Muscle layer of colon (tissue), 2 donors: ENCODE data around the gene KRT79.
"Not testable (repeated sequence)": the region's sequence is repeated elsewhere in the genome, so short reads cannot be mapped to it uniquely, and the experiment has no call there.

Experiments
- H3K27ac ChIP-seq: one replicate; pipeline ENCODE4 v1.7.0; 2013; ENCODE audit warnings: low read depth, mild to moderate bottlenecking, low read length, moderate library complexity
- H3K27me3 ChIP-seq, 2 donors: one replicate each; pipeline ENCODE4 v1.7.0; 2013; ENCODE audit warnings: low read length in 2 of 2, mild to moderate bottlenecking in 2 of 2; ENCODE audit not compliant: insufficient read depth in 2 of 2, control insufficient read depth in 1 of 2
- H3K36me3 ChIP-seq: one replicate; pipeline ENCODE4 v1.7.0; 2013; ENCODE audit warnings: mild to moderate bottlenecking, low read length; ENCODE audit not compliant: insufficient read depth
- H3K4me1 ChIP-seq: one replicate; pipeline ENCODE4 v1.7.0; 2013; ENCODE audit warnings: mild to moderate bottlenecking, low read length; ENCODE audit not compliant: insufficient read depth
- H3K4me3 ChIP-seq, 2 donors: one replicate each; pipeline ENCODE4 v1.7.0; 2013; ENCODE audit warnings: low read length in 2 of 2, low read depth in 1 of 2, mild to moderate bottlenecking in 1 of 2, moderate library complexity in 1 of 2
- H3K9ac ChIP-seq: one replicate; pipeline ENCODE4 v1.7.0; 2013; ENCODE audit warnings: low read length
- H3K9me3 ChIP-seq: one replicate; pipeline ENCODE4 v1.7.0; 2013; ENCODE audit warnings: mild to moderate bottlenecking, low read length
- donor health status: abdominal sarcoma.
- donor health status: Adenocarcinoma of cecum.

Gene KRT79

DNA sequence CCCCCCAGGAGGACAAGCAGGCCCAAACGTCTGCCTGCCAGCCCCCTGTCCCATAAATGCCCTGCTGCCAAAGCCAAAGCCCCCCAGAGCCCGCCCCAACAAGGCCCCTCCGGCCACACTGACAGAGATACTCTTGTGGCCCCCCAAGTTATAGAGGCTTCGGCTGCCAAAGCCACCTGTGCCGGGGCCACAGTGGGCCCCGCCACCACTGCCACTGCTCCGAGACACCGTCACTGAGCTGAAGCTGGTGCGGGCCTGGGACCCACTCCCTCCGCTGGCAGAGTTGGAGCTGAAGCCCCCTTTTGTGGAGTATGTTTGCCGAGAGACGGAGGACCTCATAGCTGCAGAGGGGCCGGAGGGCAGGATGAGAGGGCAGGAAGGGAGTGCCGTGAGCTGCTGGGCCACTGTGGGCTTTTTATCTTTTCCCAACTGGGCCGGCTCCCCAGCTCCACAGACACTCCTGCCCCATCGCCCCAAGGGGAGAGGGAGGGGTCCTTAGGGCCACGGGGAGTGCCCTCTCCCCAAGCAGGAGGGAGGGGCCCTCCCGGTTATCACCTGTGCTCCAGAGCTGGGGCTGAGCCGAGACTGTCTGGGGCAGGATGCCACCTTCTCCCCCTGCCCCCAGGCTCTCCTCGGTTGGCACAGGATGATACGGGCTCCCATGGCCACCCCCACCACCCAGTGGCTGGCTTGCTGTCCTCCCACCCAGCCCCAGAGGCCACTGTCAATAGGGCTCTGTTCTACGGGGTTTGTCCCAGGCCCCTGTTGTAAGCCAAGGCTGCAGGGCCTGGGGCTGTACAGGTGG lies at the start of gene KRT79:
TSS of gene KRT79 (minus strand) at position 390 of the 805 bp plus-strand sequence. CDS start at position 339, 51 bp downstream.
- Histone ChIP-seq H3K36me3 (no peaks in the 10 kb centered on the region), H3K9me3 (no peaks in the 10 kb centered on the region), H3K27ac (no peak within 1 kb of the TSS), H3K4me1 (no peaks in the 10 kb centered on the region), H3K27me3 (no peaks in the 10 kb centered on the region), H3K4me3 (no peak within 1 kb of the TSS), H3K9ac (no peak within 1 kb of the TSS)

DNA sequence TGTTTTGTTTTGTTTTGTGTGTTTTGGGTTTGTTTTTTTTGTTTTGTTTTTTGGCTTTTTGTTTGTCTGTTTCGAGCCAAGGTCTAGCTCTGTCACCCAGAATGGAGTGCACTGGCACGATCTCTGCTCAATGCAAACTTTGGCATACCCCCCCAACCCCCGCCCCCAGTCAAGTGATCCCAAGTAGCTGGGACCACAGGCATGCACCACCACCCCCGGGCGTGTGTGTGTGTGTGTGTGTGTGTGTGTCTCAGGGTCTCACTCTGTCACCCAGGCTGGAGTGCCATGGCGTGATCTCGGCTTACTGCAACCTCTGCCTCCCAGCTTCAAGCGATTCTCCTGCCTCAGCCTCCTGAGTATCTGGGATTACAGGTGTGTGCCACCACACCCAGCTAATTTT lies 46.4 kb upstream of the KRT79 start:
- not testable (repeated sequence) for H3K27ac ChIP-seq, H3K9me3 ChIP-seq, H3K9ac ChIP-seq

DNA sequence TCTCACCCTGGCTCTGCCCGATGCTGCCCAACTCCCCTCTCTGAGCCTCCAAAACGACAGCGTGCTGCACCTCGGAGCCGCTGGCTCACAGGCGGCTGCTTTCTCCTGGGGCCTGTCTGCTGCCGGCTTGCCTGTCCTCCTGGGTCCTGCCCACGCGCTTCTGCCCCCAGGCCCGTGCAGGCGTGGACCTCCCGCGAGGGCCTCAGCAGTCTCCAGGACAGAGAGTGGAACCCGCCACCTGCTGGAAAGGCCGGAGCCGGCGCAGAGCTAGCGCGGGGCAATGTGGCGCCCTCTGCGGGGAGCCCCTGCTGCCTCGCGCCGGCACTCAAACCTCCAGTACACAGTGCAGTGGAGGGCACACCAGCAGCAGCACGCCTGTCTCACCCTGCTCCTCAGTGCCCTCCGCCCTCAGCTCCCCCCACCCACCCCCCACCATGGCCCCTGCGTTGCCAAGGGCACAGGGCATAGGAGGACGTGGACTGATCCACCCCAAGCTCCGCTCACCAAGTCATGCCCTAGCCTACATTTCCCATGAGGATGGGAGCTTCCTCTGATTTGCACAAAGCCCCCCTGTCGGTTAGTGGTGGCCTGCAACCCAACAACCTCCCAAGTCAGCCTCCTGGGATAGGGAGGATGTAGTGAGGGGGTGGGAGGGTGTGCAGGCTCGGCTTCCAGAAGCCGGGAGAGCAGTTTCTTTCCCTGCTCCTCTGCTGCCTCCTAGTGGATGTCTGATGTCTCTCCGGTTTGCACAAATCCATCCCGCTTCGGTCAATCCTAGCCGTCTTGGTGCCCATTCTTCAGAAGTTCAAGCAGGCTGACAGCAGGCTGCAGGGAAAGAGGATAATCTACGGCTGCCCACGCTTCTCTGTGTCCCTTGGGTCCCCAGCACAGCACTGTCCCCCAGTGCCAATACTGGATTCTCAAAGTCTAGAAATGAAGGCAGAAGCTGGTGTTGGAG lies 45.6 kb upstream of the KRT79 start:
- H3K4me1 ChIP-seq = peaks cover 14% of the 10 kb centered on the region
- no peaks in the 10 kb centered on the region for H3K27me3 ChIP-seq
- no peaks in the 10 kb centered on the region for H3K36me3 ChIP-seq
- H3K9me3 ChIP-seq = no peaks in the 10 kb centered on the region
- H3K27ac ChIP-seq = no peak overlapping the region
- H3K9ac ChIP-seq = no peak overlapping the region
- H3K4me3 ChIP-seq = no peak overlapping the region

More for the DNA sequence above, 46.4 kb upstream of the KRT79 start:
- H3K4me1 ChIP-seq = peaks cover 11% of the 10 kb centered on the region
- H3K36me3 ChIP-seq, H3K4me3 ChIP-seq, H3K27me3 ChIP-seq: not testable (repeated sequence)

DNA sequence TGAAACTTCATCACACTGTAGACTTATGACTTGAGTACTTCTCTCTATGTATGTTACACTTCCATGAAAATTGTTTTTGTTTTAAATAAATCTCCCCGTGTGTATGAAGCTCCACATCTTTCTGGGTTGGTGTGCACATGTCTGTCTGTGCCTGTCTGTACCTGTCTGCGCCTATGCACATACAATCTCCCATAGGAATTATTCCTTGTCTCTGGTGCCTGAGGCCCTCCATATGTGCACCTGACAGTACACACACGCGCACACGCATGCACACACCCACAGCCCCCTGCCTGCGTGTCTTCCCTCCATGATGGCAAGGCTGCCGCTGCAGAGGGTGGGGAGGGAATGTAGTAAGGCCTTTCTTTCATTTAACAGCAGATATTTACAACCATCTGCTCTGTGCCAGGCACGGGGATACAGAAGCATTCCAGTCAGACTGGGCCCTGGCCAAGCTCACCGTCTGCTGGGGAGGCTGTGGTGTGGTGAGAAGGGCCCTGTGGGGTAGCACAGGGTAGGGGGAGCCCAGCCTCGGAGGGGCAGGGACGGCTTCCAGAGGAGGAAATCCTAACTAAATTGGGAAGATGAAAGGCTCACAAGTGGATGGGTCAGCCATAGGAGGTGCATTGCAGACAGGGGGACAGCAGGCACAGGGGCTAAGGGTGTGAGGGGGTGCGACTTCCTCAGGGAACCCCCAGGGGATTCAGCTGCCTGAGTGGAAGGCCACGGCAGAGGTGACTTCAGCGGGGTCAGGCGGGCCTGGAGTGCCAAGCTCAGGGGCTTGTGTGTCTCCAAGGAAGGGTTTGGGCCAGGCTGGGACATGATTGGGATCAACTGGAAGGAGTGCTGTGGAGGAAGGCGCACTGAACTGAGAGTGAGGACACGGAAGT lies 44.6 kb upstream of the KRT79 start:
- H3K27me3 ChIP-seq = no peaks in the 10 kb centered on the region
- H3K36me3 ChIP-seq = no peaks in the 10 kb centered on the region
- H3K4me3 ChIP-seq = no peak overlapping the region
- no peaks in the 10 kb centered on the region for H3K9me3 ChIP-seq
- no peak overlapping the region for H3K27ac ChIP-seq
- H3K4me1 ChIP-seq = peaks cover 19% of the 10 kb centered on the region
- no peak overlapping the region for H3K9ac ChIP-seq

DNA sequence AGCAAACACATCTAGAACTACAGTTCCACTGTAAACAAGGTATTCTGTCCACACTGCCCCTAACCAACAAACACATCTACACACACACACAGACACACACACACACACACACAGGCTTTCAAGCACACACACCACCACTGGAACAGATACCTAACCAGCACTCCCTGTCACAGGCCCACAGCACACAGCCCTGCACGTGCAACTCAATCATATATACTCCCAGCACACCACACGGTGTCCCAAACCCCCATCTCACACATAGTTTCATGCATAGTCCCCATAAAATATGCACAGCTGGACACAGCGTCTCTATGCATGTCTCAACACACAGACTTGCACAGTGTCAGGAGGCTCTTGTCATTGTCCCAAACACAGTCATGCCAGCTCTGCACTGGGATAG lies 43.1 kb upstream of the KRT79 start:
- no peak overlapping the region for H3K9ac ChIP-seq
- H3K4me3 ChIP-seq = no peak overlapping the region
- H3K9me3 ChIP-seq = no peaks in the 10 kb centered on the region
- no peaks in the 10 kb centered on the region for H3K27me3 ChIP-seq
- H3K36me3 ChIP-seq = no peaks in the 10 kb centered on the region
- peaks cover 24% of the 10 kb centered on the region for H3K4me1 ChIP-seq
- no peak overlapping the region for H3K27ac ChIP-seq

DNA sequence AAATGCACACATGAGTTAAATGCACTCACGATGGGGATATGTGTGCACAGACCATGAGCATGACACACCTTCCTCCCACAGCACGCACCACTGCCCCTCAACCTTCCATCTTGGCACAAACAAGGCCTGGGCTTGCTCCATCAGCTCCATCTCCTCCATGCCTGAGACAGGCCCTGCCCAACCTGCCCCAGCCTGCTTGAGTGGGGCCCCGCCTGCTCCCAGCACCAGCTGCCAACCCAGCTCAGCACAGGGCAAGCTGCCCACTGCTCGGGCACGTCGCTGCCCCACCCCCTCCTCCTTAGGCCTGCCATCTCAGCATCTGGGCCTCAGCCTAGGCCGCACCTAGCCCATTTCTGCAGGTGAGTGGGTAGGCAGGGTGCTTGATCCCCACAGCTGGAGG lies 42.3 kb upstream of the KRT79 start:
- Histone ChIP-seq H3K9me3 (no peaks in the 10 kb centered on the region), H3K36me3 (no peaks in the 10 kb centered on the region), H3K27ac (no peak overlapping the region), H3K27me3 (no peaks in the 10 kb centered on the region), H3K9ac (no peak overlapping the region), H3K4me1 (peaks cover 32% of the 10 kb centered on the region), H3K4me3 (no peak overlapping the region)

DNA sequence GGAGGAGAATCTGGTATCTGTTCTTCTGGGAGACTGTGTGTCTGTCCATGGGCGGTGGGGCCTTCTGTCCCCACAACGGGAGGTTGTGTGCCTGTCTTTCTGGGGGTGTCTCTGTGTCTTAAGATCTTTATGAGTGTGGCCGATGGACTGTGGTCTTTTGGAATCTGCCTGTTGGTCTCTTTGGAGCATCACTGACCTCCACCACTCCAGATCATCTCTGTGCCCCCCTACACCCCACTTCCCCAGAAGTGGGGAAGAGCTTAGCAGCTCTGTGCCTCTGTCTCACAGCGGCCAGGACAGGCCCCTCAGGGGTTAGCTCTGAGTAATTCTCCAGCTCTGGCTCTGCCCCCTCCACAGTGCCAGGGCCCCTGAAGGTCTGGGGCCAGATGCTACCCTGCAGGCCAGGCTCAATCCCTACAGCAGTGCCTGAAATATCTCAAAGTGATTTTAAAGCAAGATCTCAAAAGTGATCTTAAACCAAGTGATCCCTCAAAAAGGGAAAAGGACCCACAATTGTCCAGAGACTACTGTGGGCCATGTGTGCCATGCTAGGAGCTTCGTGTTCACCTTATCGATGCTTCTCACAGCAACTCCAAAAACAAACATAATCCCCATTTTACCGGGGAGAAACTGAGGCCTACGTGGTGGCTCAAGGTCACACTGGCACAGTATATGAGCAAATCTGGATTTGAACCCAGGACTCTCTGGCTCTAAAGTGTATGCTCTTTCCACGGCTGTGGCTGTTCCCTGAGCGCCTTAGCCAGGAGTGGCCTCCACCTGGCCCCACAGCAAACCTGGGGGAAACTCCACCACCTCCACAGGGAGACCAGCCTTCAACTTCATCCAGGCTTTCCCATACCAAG lies 40.7 kb upstream of the KRT79 start:
- Histone ChIP-seq H3K4me1 (peaks cover 40% of the 10 kb centered on the region), H3K4me3 (peak overlapping the region in 1 of 2 donors; percentile 45), H3K9ac (no peak overlapping the region), H3K27ac (no peak overlapping the region), H3K27me3 (no peaks in the 10 kb centered on the region), H3K36me3 (no peaks in the 10 kb centered on the region), H3K9me3 (no peaks in the 10 kb centered on the region)

DNA sequence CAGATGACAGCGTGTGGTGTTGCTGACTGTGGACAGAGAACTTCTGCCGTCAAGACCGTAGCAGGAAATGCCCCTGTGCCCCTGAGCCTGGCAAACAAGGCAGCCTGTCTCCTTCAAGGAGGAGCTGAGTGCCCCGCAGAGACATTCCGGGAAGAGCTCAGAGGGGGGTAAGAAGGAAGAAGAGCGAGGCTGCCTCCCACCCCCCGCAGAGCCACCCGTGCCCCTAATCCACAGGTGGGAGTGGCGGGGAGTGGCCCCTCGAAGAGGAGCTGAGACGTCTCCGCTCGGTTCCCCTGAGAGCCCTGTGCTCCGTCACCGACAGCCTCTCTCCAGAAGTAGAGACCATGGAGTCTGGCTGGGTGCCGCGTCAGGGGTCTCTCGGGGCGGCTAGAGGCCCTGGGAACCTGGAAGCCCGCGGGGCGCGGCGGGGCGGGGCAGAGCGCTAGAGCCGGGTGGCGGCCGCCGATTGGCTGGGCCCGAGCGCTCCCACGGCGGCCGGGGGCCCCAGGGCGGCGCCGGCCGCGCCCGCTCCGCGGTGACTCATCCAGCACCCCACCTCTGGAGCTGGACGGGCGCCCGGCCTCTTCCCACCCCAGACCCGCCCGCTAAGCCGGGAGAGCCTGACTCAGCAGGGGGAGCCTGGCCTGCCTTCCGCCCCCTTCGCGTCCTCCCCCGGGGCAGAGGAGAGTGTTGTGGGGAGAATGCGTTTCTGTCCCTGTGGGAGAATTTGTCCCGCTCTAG lies 39.9 kb upstream of the KRT79 start:
- Histone ChIP-seq H3K36me3 (no peaks in the 10 kb centered on the region), H3K4me1 (peaks cover 38% of the 10 kb centered on the region), H3K9me3 (no peaks in the 10 kb centered on the region), H3K9ac (no peak overlapping the region), H3K27ac (peak overlapping the region; percentile 23), H3K27me3 (no peaks in the 10 kb centered on the region), H3K4me3 (peak overlapping the region; percentile 32 to 55)

DNA sequence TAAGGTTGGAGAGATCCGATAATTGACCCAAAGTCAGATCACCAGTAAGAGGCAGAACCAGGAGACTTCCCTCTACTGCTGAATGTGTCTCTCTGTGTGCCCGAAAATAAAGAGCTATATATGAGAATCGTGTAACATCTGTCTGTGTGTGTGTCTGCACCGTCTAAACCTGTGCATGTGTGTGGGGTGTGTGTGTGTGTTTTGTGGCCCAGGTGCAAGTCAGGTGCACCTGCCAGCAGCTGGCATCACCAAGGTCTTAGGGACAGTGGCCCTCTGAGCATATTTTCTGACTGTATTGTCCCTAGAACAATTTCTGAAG lies 39.4 kb upstream of the KRT79 start:
- Histone ChIP-seq H3K9ac (no peak overlapping the region), H3K4me3 (peak overlapping the region in 1 of 2 donors; percentile 55)

More for the DNA sequence above, 39.4 kb upstream of the KRT79 start:
- Histone ChIP-seq H3K27ac (no peak overlapping the region), H3K27me3 (no peaks in the 10 kb centered on the region), H3K36me3 (no peaks in the 10 kb centered on the region), H3K9me3 (no peaks in the 10 kb centered on the region), H3K4me1 (peaks cover 33% of the 10 kb centered on the region)
